Duodenal mucosa (tissue), 2 donors: ENCODE measurements around the gene ZDHHC17.
"Not testable (repeated sequence)": the region's sequence is repeated elsewhere in the genome, so short reads cannot be mapped to it uniquely, and the experiment has no call there.

Experiments
- H3K27ac ChIP-seq: one replicate; pipeline ENCODE4 v1.7.0; 2013; ENCODE audit warnings: low read depth, low read length
- H3K27me3 ChIP-seq, 2 donors: one replicate each; pipeline ENCODE4 v1.7.0; 2013; ENCODE audit warnings: low read length in 2 of 2, control low read depth in 1 of 2; ENCODE audit not compliant: insufficient read depth in 2 of 2, control insufficient read depth in 1 of 2
- H3K36me3 ChIP-seq, 2 donors: one replicate each; pipeline ENCODE4 v1.7.0; 2013; ENCODE audit warnings: low read length in 2 of 2, control low read depth in 1 of 2; ENCODE audit not compliant: insufficient read depth in 2 of 2, control insufficient read depth in 1 of 2
- H3K4me1 ChIP-seq, 2 donors: one replicate each; pipeline ENCODE4 v1.7.0; 2013; ENCODE audit warnings: low read length in 2 of 2, control low read depth in 1 of 2; ENCODE audit not compliant: insufficient read depth in 2 of 2, control insufficient read depth in 1 of 2
- H3K4me3 ChIP-seq, 2 donors: one replicate each; pipeline ENCODE4 v1.7.0; 2013; ENCODE audit warnings: low read length in 2 of 2, low read depth in 1 of 2
- H3K9ac ChIP-seq, 2 donors: one replicate each; pipeline ENCODE4 v1.7.0; 2013; ENCODE audit warnings: low read length in 2 of 2, low read depth in 1 of 2
- H3K9me3 ChIP-seq, 2 donors: one replicate each; pipeline ENCODE4 v1.7.0; 2013; ENCODE audit warnings: low read length in 2 of 2, control low read depth in 1 of 2; ENCODE audit not compliant: control insufficient read depth in 1 of 2

Gene ZDHHC17

GRCh38 chr12:76763746-76764675, at the start of gene ZDHHC17:
Gene ZDHHC17, plus strand, starts transcription at chr12:76764115. Its CDS starts 122 bp downstream, at chr12:76764237.
- Histone ChIP-seq H3K36me3 (no peaks in the 10 kb centered on the region), H3K27ac (peak within 1 kb of the TSS; percentile 97), H3K9me3 (no peaks in the 10 kb centered on the region), H3K4me3 (peak within 1 kb of the TSS; percentile 93 to 98), H3K9ac (peak within 1 kb of the TSS; percentile 71 to 95), H3K27me3 (no peaks in the 10 kb centered on the region), H3K4me1 (peaks cover 18 to 27% of the 10 kb centered on the region in 2 donors)

- no peak overlapping the region for H3K27ac ChIP-seq
- no peaks in the 10 kb centered on the region for H3K9me3 ChIP-seq
- H3K9ac ChIP-seq, result no peak overlapping the region
- no peak overlapping the region for H3K4me3 ChIP-seq
- no peaks in the 10 kb centered on the region for H3K27me3 ChIP-seq
- H3K4me1 ChIP-seq, result no peaks in the 10 kb centered on the region
- no peaks in the 10 kb centered on the region for H3K36me3 ChIP-seq
Observed at GRCh38 chr12:76714415-76714814, 49.5 kb upstream of the ZDHHC17 start.

GRCh38 chr12:76714861-76715260, 49.1 kb upstream of the ZDHHC17 start:
- Histone ChIP-seq H3K27ac (no peak overlapping the region), H3K4me1 (no peaks in the 10 kb centered on the region), H3K4me3 (no peak overlapping the region)

GRCh38 chr12:76715332-76715731, 48.6 kb upstream of the ZDHHC17 start:
- Histone ChIP-seq H3K9ac (no peak overlapping the region), H3K36me3 (no peaks in the 10 kb centered on the region), H3K4me3 (no peak overlapping the region), H3K4me1 (no peaks in the 10 kb centered on the region), H3K9me3 (no peaks in the 10 kb centered on the region), H3K27me3 (no peaks in the 10 kb centered on the region), H3K27ac (no peak overlapping the region)

More at GRCh38 chr12:76714861-76715260, 49.1 kb upstream of the ZDHHC17 start:
- Histone ChIP-seq H3K9me3 (no peaks in the 10 kb centered on the region), H3K36me3 (no peaks in the 10 kb centered on the region), H3K9ac (no peak overlapping the region), H3K27me3 (no peaks in the 10 kb centered on the region)

GRCh38 chr12:76717314-76717713, 46.6 kb upstream of the ZDHHC17 start:
- Histone ChIP-seq H3K4me1 (no peaks in the 10 kb centered on the region), H3K27me3 (no peaks in the 10 kb centered on the region), H3K4me3 (no peak overlapping the region), H3K36me3 (no peaks in the 10 kb centered on the region), H3K9me3 (no peaks in the 10 kb centered on the region), H3K9ac (no peak overlapping the region), H3K27ac (no peak overlapping the region)

- Histone ChIP-seq H3K27ac (no peak overlapping the region), H3K4me1 (no peaks in the 10 kb centered on the region), H3K4me3 (no peak overlapping the region), H3K36me3 (no peaks in the 10 kb centered on the region), H3K9me3 (no peaks in the 10 kb centered on the region), H3K9ac (no peak overlapping the region), H3K27me3 (no peaks in the 10 kb centered on the region)
Observed at GRCh38 chr12:76719171-76720041, 44.5 kb upstream of the ZDHHC17 start.

- Histone ChIP-seq H3K36me3 (no peaks in the 10 kb centered on the region), H3K27ac (no peak overlapping the region), H3K27me3 (no peaks in the 10 kb centered on the region), H3K4me3 (no peak overlapping the region), H3K9ac (no peak overlapping the region), H3K9me3 (no peaks in the 10 kb centered on the region), H3K4me1 (no peaks in the 10 kb centered on the region)
Observed at GRCh38 chr12:76720068-76720467, 43.8 kb upstream of the ZDHHC17 start.

- Histone ChIP-seq H3K27me3 (no peaks in the 10 kb centered on the region), H3K4me1 (no peaks in the 10 kb centered on the region), H3K27ac (no peak overlapping the region), H3K36me3 (no peaks in the 10 kb centered on the region), H3K9ac (no peak overlapping the region), H3K9me3 (no peaks in the 10 kb centered on the region), H3K4me3 (no peak overlapping the region)
Observed at GRCh38 chr12:76726626-76727025, 37.3 kb upstream of the ZDHHC17 start.

GRCh38 chr12:76732188-76732587, 31.7 kb upstream of the ZDHHC17 start:
- H3K4me1 ChIP-seq, H3K9me3 ChIP-seq, H3K36me3 ChIP-seq, H3K4me3 ChIP-seq, H3K27ac ChIP-seq, H3K9ac ChIP-seq, H3K27me3 ChIP-seq: not testable (repeated sequence)

- not testable (repeated sequence) for H3K27me3 ChIP-seq, H3K36me3 ChIP-seq, H3K4me1 ChIP-seq, H3K9me3 ChIP-seq, H3K4me3 ChIP-seq, H3K27ac ChIP-seq, H3K9ac ChIP-seq
Observed at GRCh38 chr12:76737689-76738088, 26.2 kb upstream of the ZDHHC17 start.
